ENCODE measurements around the gene IPMK.
"Not testable (repeated sequence)": the region's sequence is repeated elsewhere in the genome, so short reads cannot be mapped to it uniquely, and the experiment has no call there.

The IPMK gene

GRCh38 chr10:58266826-58267712, 625 bp downstream of the IPMK start:
- peak; percentile 85 to 93 (median 90) for DNase-seq

GRCh38 chr10:58266003-58266825, 1.5 kb downstream of the IPMK start:
- peak; percentile 75 to 92 (median 91) for DNase-seq

- no peak for DNase-seq
These were observed 2.4 kb downstream of the IPMK start for GRCh38 chr10:58265249-58265648.

GRCh38 chr10:58264780-58265179, 2.9 kb downstream of the IPMK start:
- peak in 1 of 3 donors; percentile 28 for DNase-seq

GRCh38 chr10:58262766-58263165, 4.9 kb downstream of the IPMK start:
- peak in 1 of 3 donors; percentile 57 for DNase-seq

- DNase-seq: no peak
These were observed 7.4 kb downstream of the IPMK start for GRCh38 chr10:58260334-58260733.

GRCh38 chr10:58258977-58259692, 8.6 kb downstream of the IPMK start:
- no peak for DNase-seq

- not testable (repeated sequence) for DNase-seq
These were observed 11.5 kb downstream of the IPMK start for GRCh38 chr10:58256013-58256780.

- peak in 1 of 3 donors; percentile 31 for DNase-seq
These were observed 13.1 kb downstream of the IPMK start for GRCh38 chr10:58254644-58255043.

- DNase-seq: no peak
These were observed 14.5 kb downstream of the IPMK start for GRCh38 chr10:58253184-58253583.

GRCh38 chr10:58244666-58245065, 23.0 kb downstream of the IPMK start:
- DNase-seq: not testable (repeated sequence)

GRCh38 chr10:58244242-58244641, 23.5 kb downstream of the IPMK start:
- DNase-seq: not testable (repeated sequence)

GRCh38 chr10:58243801-58244200, 23.9 kb downstream of the IPMK start:
- not testable (repeated sequence) for DNase-seq

GRCh38 chr10:58243269-58243668, 24.4 kb downstream of the IPMK start:
- no peak for DNase-seq

GRCh38 chr10:58241346-58241745, 26.3 kb downstream of the IPMK start:
- no peak for DNase-seq

GRCh38 chr10:58240531-58240930, 27.2 kb downstream of the IPMK start:
- DNase-seq: no peak

GRCh38 chr10:58239561-58240169, 28.0 kb downstream of the IPMK start:
- DNase-seq: no peak

- no peak for DNase-seq
These were observed 30.5 kb downstream of the IPMK start for GRCh38 chr10:58237014-58237834.

- DNase-seq: not testable (repeated sequence)
These were observed 37.8 kb downstream of the IPMK start for GRCh38 chr10:58229856-58230255.

- no peak for DNase-seq
These were observed 42.0 kb downstream of the IPMK start for GRCh38 chr10:58225654-58226053.
